NT2/D1 (cell line): ENCODE data around the gene BCO2.

Source experiments
- DNase-seq: peaks from one replicate; pipeline ENCODE4 v3.0.0-alpha.2; 2011; ENCODE audit warnings: low read depth, low spot score
- H3K27me3 ChIP-seq: 2 replicates; pipeline ENCODE4 v1.6.0; 2011; ENCODE audit warnings: mild to moderate bottlenecking; ENCODE audit not compliant: insufficient read length, insufficient read depth
- H3K36me3 ChIP-seq: 2 replicates; pipeline ENCODE4 v1.6.1; 2011; ENCODE audit warnings: mild to moderate bottlenecking, low read length, mixed read lengths; ENCODE audit not compliant: insufficient read depth, insufficient read length
- H3K4me1 ChIP-seq: 2 replicates; pipeline ENCODE4 v1.5.1; 2011; ENCODE audit not compliant: insufficient read depth, insufficient read length
- H3K4me3 ChIP-seq: 2 replicates; pipeline ENCODE4 v1.5.1; 2011; ENCODE audit warnings: low read depth; ENCODE audit not compliant: insufficient read length
- H3K9ac ChIP-seq: 2 replicates; pipeline ENCODE4 v1.6.0; 2011; ENCODE audit warnings: low read depth; ENCODE audit not compliant: insufficient read length
- H3K9me3 ChIP-seq: 2 replicates; pipeline ENCODE4 v1.5.1; 2011; ENCODE audit warnings: mild to moderate bottlenecking, low read length; ENCODE audit not compliant: insufficient read depth
- SUZ12 ChIP-seq: IDR thresholded peaks from 2 replicates; pipeline ENCODE4 v1.6.1; 2011; ENCODE audit not compliant: insufficient read length, insufficient read depth; ENCODE audit errors: extremely low read depth
- YY1 ChIP-seq: IDR thresholded peaks from 2 replicates; pipeline ENCODE4 v1.6.1; 2011; ENCODE audit not compliant: insufficient read length, insufficient read depth
- ZNF274 ChIP-seq: IDR thresholded peaks from 2 replicates; pipeline ENCODE4 v1.6.1; 2011; ENCODE audit warnings: mild to moderate bottlenecking, low read depth, low read length

Gene BCO2

GRCh38 chr11:112206071-112206470 is 30.8 kb downstream of the BCO2 start:
- no peak overlapping the region for H3K9ac ChIP-seq
- peaks cover 12% of the 10 kb centered on the region; the same call in 1 of the 2 replicates for H3K9me3 ChIP-seq
- no peak for TF ChIP-seq SUZ12
- no peak for TF ChIP-seq YY1
- TF ChIP-seq ZNF274, result no peak
- no peak for DNase-seq
- H3K36me3 ChIP-seq, result no peaks in the 10 kb centered on the region
- no peak overlapping the region for H3K4me3 ChIP-seq
- H3K4me1 ChIP-seq, result no peaks in the 10 kb centered on the region
- H3K27me3 ChIP-seq, result no peaks in the 10 kb centered on the region

GRCh38 chr11:112210890-112211289 is 35.6 kb downstream of the BCO2 start:
- TF ChIP-seq YY1, result no peak
- no peak for DNase-seq
- Histone ChIP-seq H3K4me3 (no peak overlapping the region), H3K27me3 (no peaks in the 10 kb centered on the region), H3K4me1 (no peaks in the 10 kb centered on the region), H3K9ac (no peak overlapping the region), H3K9me3 (peaks cover 11% of the 10 kb centered on the region; the same call in 1 of the 2 replicates), H3K36me3 (no peaks in the 10 kb centered on the region)

GRCh38 chr11:112211536-112211935 is 36.2 kb downstream of the BCO2 start:
- H3K9me3 ChIP-seq, result 0 out of 2 replicates have a peak, but pooled peaks cover 5% of the 10 kb centered on the region
- H3K4me3 ChIP-seq, result no peak overlapping the region
- H3K27me3 ChIP-seq, result no peaks in the 10 kb centered on the region
- no peaks in the 10 kb centered on the region for H3K4me1 ChIP-seq
- H3K9ac ChIP-seq, result no peak overlapping the region
- DNase-seq, result no peak
- no peaks in the 10 kb centered on the region for H3K36me3 ChIP-seq
- TF ChIP-seq SUZ12 (no peak), YY1 (no peak), ZNF274 (no peak)

DNA sequence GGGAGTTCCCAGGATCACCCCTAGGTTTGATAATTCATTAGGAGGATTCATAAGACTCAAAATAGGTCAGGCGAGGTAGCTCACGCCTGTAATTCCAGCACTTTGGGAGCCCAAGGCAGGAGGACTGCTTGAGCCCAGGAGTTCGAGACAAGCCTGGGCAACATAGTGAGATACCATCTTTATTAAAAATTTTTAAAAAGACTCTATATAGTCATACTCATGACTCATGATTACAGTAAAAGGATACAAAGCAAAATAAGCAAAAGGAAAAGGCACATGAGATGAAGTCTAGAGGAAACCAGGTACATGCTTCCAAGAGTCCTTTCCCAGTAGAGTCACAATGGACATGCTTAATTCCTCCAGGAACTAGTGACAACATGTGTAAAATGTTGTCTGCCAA is 37.0 kb downstream of the BCO2 start:
- TF ChIP-seq YY1, result no peak
- no peak for TF ChIP-seq ZNF274
- no peak for TF ChIP-seq SUZ12

DNA sequence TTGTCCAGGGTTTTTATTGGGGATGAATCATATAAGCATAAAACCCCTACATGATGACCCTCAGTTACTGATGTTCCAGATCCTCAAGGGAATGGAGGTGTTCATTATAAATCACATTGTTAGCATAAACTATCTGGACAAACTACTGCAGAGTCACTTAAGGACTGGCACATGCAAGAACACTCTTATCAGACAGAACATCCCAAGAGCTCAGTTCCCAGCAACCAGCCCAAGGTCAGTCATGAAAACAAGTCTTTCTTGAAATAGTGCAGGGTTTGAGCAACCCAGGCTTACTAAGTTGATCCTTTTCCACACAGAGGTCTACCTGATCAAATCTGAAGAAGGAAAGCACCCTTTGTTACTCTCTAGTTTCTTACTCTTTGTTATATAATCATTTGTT is 37.4 kb downstream of the BCO2 start:
- no peak overlapping the region for H3K9ac ChIP-seq
- no peaks in the 10 kb centered on the region for H3K9me3 ChIP-seq
- no peaks in the 10 kb centered on the region for H3K27me3 ChIP-seq

More for the DNA sequence above, 37.0 kb downstream of the BCO2 start:
- Histone ChIP-seq H3K36me3 (no peaks in the 10 kb centered on the region), H3K9ac (no peak overlapping the region), H3K27me3 (no peaks in the 10 kb centered on the region), H3K4me3 (no peak overlapping the region), H3K4me1 (no peaks in the 10 kb centered on the region), H3K9me3 (no peaks in the 10 kb centered on the region)
- DNase-seq, result no peak

GRCh38 chr11:112213753-112214152 is 38.4 kb downstream of the BCO2 start:
- TF ChIP-seq ZNF274, result no peak
- TF ChIP-seq SUZ12, result no peak
- no peak for TF ChIP-seq YY1
- DNase-seq, result no peak
- Histone ChIP-seq H3K4me3 (no peak overlapping the region), H3K9me3 (no peaks in the 10 kb centered on the region), H3K36me3 (no peaks in the 10 kb centered on the region), H3K27me3 (no peaks in the 10 kb centered on the region), H3K4me1 (no peaks in the 10 kb centered on the region), H3K9ac (no peak overlapping the region)

More for the DNA sequence above, 37.4 kb downstream of the BCO2 start:
- no peak for DNase-seq
- Histone ChIP-seq H3K4me1 (no peaks in the 10 kb centered on the region), H3K36me3 (no peaks in the 10 kb centered on the region), H3K4me3 (no peak overlapping the region)
- TF ChIP-seq SUZ12 (no peak), YY1 (no peak)

DNA sequence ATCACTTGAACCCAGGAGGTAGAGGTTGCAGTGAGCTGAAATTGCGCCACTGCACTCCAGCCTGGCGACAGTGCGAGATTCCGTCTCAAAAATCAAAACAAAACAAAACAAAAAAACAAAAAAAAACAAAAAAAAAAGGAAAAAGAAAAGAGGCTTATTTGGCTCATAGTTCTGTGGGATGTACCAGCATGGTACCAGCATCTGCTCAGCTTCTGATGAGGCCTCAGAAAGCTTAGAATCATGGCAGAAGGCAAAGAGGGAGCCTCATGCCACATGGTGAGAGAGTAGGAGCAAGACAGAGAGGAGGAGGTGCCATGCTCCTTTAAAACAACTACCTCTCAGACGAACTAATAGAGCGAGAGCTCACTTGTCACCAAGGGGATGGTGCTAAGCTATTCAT is 40.3 kb downstream of the BCO2 start:
- no peak for TF ChIP-seq YY1
- TF ChIP-seq SUZ12, result no peak
- TF ChIP-seq ZNF274, result no peak

More for the DNA sequence above, 40.3 kb downstream of the BCO2 start:
- Histone ChIP-seq H3K27me3 (no peaks in the 10 kb centered on the region), H3K4me3 (no peak overlapping the region), H3K9ac (no peak overlapping the region), H3K9me3 (no peaks in the 10 kb centered on the region), H3K36me3 (no peaks in the 10 kb centered on the region), H3K4me1 (no peaks in the 10 kb centered on the region)
- DNase-seq, result no peak
